ENCODE measurements around the gene PTPRU. TPM values are rescaled to one million over a fixed set of nuclear protein-coding genes. Genes with fewer than 3 reads are reported as not detected.

The PTPRU gene
- total RNA-seq, 4 donors from 2014 or later = 12.3 to 19.9 (median 15.9) TPM

GRCh38 chr1:29249951-29250581 lies 13.7 kb downstream of the PTPRU start:
- no peak for DNase-seq (ENCODE audit: low spot score)
- TF ChIP-seq CTCF (IDR thresholded peaks at IDR 0.05) = no peak
- no peak for ATAC-seq (ENCODE audit: low FRiP score)

- DNase-seq (ENCODE audit: low spot score) (no peak), ATAC-seq (ENCODE audit: low FRiP score) (no peak)
- TF ChIP-seq CTCF (IDR thresholded peaks at IDR 0.05) = no peak
Measured at GRCh38 chr1:29251164-29252124, 15.1 kb downstream of the PTPRU start.

GRCh38 chr1:29253180-29253579 lies 16.9 kb downstream of the PTPRU start:
- ATAC-seq (ENCODE audit: low FRiP score) (no peak), DNase-seq (ENCODE audit: low spot score) (no peak)
- no peak for TF ChIP-seq CTCF (IDR thresholded peaks at IDR 0.05)

- TF ChIP-seq CTCF (IDR thresholded peaks at IDR 0.05) = no peak
- DNase-seq (ENCODE audit: low spot score) (no peak), ATAC-seq (ENCODE audit: low FRiP score) (no peak)
Measured at GRCh38 chr1:29254346-29254745, 18.0 kb downstream of the PTPRU start.

- no peak for TF ChIP-seq CTCF (IDR thresholded peaks at IDR 0.05)
- DNase-seq (ENCODE audit: low spot score) (no peak), ATAC-seq (ENCODE audit: low FRiP score) (no peak)
Measured at GRCh38 chr1:29255134-29255666, 18.9 kb downstream of the PTPRU start.

GRCh38 chr1:29256394-29256793 lies 20.1 kb downstream of the PTPRU start:
- no peak for TF ChIP-seq CTCF (IDR thresholded peaks at IDR 0.05)
- DNase-seq (ENCODE audit: low spot score) = no peak
- ATAC-seq (ENCODE audit: low FRiP score) = no peak
